Ovary (tissue), 9 donors: ENCODE results near the gene METTL3. TPM values are rescaled to one million over a fixed set of nuclear protein-coding genes. Genes with fewer than 3 reads are reported as not detected.
"Not testable (repeated sequence)": the region's sequence is repeated elsewhere in the genome, so short reads cannot be mapped to it uniquely, and the experiment has no call there.

ENCODE experiments used
- DNase-seq, 5 donors: peaks; one replicate each; pipeline ENCODE4 v3.0.0-alpha.2; 2019 to 2020
- H3K27ac ChIP-seq, 2 donors: fragments of 200-600 bp; one replicate each; pipeline versions ENCODE4 v1.5.1 to v1.8.0; 2019 to 2022
- H3K27me3 ChIP-seq: fragments of 200-600 bp; one replicate; pipeline ENCODE4 v1.8.0; 2022
- H3K36me3 ChIP-seq: fragments of 200-600 bp; sonication (generic); one replicate; pipeline ENCODE4 v1.5.1; 2019
- H3K4me1 ChIP-seq: one replicate; pipeline ENCODE4 v1.8.1; 2013; ENCODE audit warnings: mild to moderate bottlenecking, moderate library complexity; ENCODE audit not compliant: insufficient read depth
- H3K4me3 ChIP-seq: fragments of 200-600 bp; sonication (generic); one replicate; pipeline ENCODE4 v1.5.1; 2017
- H3K9me3 ChIP-seq, 2 donors: fragments of 200-600 bp in 1 of 2; sonication (generic) in 1 of 2; one replicate each; pipeline versions ENCODE4 v1.5.1 to v1.8.1; 2013 to 2019; ENCODE audit warnings: mild to moderate bottlenecking in 1 of 2, moderate library complexity in 1 of 2
- EP300 ChIP-seq: sonication (generic); formaldehyde crosslinking; IDR thresholded peaks from one replicate; pipeline ENCODE4 v1.6.1; 2017; ENCODE audit warnings: antibody characterized with exemption
- POLR2A ChIP-seq: fragments of 450-650 bp; IDR thresholded peaks from one replicate; pipeline ENCODE4 v1.6.1; 2017; ENCODE audit warnings: antibody characterized with exemption, mild to moderate bottlenecking, moderate library complexity
- WGBS, 3 donors: extraction: QIAGEN DNeasy Blood & Tissue Kit in 1 of 3; methylation state at CpG; one replicate each; pipeline versions ENCODE4 v1.1.5 to v1.1.7; 2013 to 2017; 5-methylcytosine and 5-hydroxymethylcytosine counted together
- intact Hi-C, 4 donors: fragments of 100-400 bp; cut with DNase I; formaldehyde crosslinking; loops; one replicate each; pipeline versions ENCODE4 v1.11.0 to v1.15.1; 2022 to 2023
- polyA plus RNA-seq, 2 donors: library from polyadenylated mRNA; stranded (reverse); fragments of 200-250 nt in 1 of 2; fragments of 350-450 nt in 1 of 2; fragmentation: Illumina TruSeq in 1 of 2; extraction: RNeasy Lipid Tissue Mini Kit (QIAGEN cat#74804) in 1 of 2; gene quantifications; one replicate each; pipeline ENCODE4 v1.2.3, GENCODE V29; 2013 to 2014
- total RNA-seq, 7 donors: library from RNA; depleted of rRNA in 2 of 7; stranded (reverse); fragments of >200 nt in 2 of 7; fragmentation: NEBNext Ultra II Directional in 3 of 7; extraction: Animal tissue kit (Norgen Biotek cat#: 25700) in 3 of 7; gene quantifications; one replicate each; pipeline versions ENCODE4 v1.1.0 to v1.2.4, GENCODE V29; 2016 to 2023
- TF ChIP-seq, protein P1 (sequence below), 3 donors: fragments of 450-650 bp in 2 of 3; fragments of 200-600 bp in 1 of 3; IDR thresholded peaks; one replicate each; pipeline versions ENCODE4 v1.5.1 to v1.8.0; 2016 to 2022; ENCODE audit warnings: antibody characterized with exemption in 3 of 3, mild to moderate bottlenecking in 1 of 3
- donor health status: DM: no; HTN: no; CAD: no; lungs with moderate emphysema.
- donor health status: DM: no; HTN: no; CAD: no.
- donor health status: Bipolar disorder and iron deficiency.
- donor health status: DM: yes; HTN: yes; CAD: no.
- donor health status: DM: no; HTN: no; CAD: no.
- donor health status: DM: yes; HTN: yes; CAD: no.

Gene METTL3
- total and polyA plus RNA-seq, 9 donors: 36.3 to 61.5 (median 40.9) TPM

GRCh38 chr14:21556378-21557083, 45.4 kb upstream of the METTL3 start:
- H3K4me3 ChIP-seq: no peak overlapping the region
- no peaks in the 10 kb centered on the region for H3K4me1 ChIP-seq
- TF ChIP-seq EP300 (no peak), POLR2A (no peak)
- TF ChIP-seq, protein P1, sequence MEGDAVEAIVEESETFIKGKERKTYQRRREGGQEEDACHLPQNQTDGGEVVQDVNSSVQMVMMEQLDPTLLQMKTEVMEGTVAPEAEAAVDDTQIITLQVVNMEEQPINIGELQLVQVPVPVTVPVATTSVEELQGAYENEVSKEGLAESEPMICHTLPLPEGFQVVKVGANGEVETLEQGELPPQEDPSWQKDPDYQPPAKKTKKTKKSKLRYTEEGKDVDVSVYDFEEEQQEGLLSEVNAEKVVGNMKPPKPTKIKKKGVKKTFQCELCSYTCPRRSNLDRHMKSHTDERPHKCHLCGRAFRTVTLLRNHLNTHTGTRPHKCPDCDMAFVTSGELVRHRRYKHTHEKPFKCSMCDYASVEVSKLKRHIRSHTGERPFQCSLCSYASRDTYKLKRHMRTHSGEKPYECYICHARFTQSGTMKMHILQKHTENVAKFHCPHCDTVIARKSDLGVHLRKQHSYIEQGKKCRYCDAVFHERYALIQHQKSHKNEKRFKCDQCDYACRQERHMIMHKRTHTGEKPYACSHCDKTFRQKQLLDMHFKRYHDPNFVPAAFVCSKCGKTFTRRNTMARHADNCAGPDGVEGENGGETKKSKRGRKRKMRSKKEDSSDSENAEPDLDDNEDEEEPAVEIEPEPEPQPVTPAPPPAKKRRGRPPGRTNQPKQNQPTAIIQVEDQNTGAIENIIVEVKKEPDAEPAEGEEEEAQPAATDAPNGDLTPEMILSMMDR (IDR thresholded peaks at IDR 0.05): no peak
- H3K27ac ChIP-seq: no peak overlapping the region
- intact Hi-C loops: loop anchor here in 1 of 4 donors (10.0 kb wide), 1 partner anchor 102 kb away; the partner anchor contains the start of gene CHD8
- no peaks in the 10 kb centered on the region for H3K27me3 ChIP-seq
- no peak for DNase-seq
- WGBS, 3 donors: 20 to 27% (median 27%) methylated on average over 5 of the region's 5 CpGs
- no peaks in the 10 kb centered on the region for H3K36me3 ChIP-seq
- no peaks in the 10 kb centered on the region for H3K9me3 ChIP-seq

DNA sequence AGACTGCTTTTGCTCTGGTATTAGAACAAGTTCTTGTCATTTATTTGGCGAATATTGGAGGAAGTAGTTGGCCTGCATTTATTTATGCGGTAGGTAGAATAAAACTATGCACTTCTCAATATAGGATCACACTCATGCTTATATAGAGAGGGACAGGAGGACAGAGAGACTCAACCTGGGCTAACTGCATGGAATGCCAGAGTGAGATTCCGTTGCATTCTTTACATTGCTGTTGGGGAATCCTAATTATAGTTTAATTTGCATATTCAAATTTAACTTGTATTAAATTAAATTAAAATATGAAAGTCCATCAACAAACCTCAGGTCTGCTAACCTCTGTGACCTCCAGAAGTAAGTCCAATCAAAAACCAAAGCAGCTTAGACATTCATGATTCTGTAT, 42.1 kb upstream of the METTL3 start:
- DNase-seq: no peak
- H3K4me1 ChIP-seq: no peaks in the 10 kb centered on the region
- no peaks in the 10 kb centered on the region for H3K36me3 ChIP-seq
- no peaks in the 10 kb centered on the region for H3K9me3 ChIP-seq
- no peaks in the 10 kb centered on the region for H3K27me3 ChIP-seq
- no peak overlapping the region for H3K4me3 ChIP-seq
- intact Hi-C loops: loop anchor here in 1 of 4 donors (10.0 kb wide), 1 partner anchor 98 kb away; the partner anchor contains the start of gene CHD8
- WGBS, 3 donors: 89 to 95% (median 91%) methylated on average over 3 of the region's 3 CpGs
- no peak for TF ChIP-seq EP300
- TF ChIP-seq POLR2A: no peak
- TF ChIP-seq, protein P1 (IDR thresholded peaks at IDR 0.05): no peak
- no peak overlapping the region for H3K27ac ChIP-seq

DNA sequence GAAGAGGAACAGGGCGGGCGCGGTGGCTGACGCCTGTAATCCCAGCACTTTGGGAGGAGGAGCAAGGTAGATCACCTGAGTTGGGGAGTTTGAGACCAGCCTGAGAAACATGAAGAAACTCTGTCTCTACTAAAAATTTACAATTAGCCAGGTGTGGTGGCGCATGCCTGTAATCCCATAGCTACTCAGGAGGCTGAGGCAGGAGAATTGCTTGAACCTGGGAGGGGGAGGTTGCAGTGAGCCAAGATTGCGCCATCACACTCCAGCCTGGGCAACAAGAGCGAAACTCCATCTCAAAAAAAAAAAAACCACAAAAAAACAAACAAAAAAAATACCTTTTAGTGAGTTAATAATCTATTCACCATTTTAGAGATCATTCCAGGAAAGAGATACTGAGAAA, 33.4 kb upstream of the METTL3 start:
- not testable (repeated sequence) for H3K4me1 ChIP-seq

GRCh38 chr14:21543963-21544362, 32.8 kb upstream of the METTL3 start:
- H3K4me1 ChIP-seq: no peaks in the 10 kb centered on the region
- no peaks in the 10 kb centered on the region for H3K9me3 ChIP-seq
- WGBS, 3 donors: 50 to 55% (median 51%) methylated on average over 5 of the region's 5 CpGs
- no peak overlapping the region for H3K4me3 ChIP-seq
- DNase-seq: no peak
- intact Hi-C loops: no loop called here
- H3K36me3 ChIP-seq: no peaks in the 10 kb centered on the region
- TF ChIP-seq POLR2A: no peak
- TF ChIP-seq, protein P1 (IDR thresholded peaks at IDR 0.05): no peak
- no peak for TF ChIP-seq EP300
- no peaks in the 10 kb centered on the region for H3K27me3 ChIP-seq
- no peak overlapping the region for H3K27ac ChIP-seq

More for the DNA sequence above, 33.4 kb upstream of the METTL3 start:
- 91 to 94% (median 93%) methylated on average over 7 of the region's 7 CpGs for WGBS, 3 donors
- DNase-seq, intact Hi-C loops, H3K9me3 ChIP-seq, H3K4me3 ChIP-seq, H3K36me3 ChIP-seq, H3K27me3 ChIP-seq, H3K27ac ChIP-seq: not testable (repeated sequence)

DNA sequence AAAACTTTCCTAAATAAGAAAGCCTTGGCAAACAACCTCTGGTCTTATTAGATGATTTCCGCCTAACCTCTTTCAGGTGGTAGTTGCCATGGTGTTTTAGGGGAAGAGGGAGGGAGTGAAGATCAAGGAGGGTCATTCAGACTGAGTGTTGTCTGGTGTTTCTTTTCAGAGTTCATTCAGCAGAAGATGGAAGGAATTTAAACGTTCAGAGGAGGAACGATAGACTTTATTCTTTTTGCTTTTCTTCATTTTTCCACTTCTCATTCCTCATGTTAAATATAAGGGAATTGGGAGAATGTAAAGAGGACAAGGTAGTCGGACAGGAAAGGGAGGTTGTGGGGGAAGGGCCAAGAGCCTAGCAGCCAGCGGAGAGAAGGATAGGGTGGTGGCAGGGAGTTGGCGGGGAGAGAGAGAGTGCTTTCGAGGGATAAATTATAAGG, 32.4 kb upstream of the METTL3 start:
- no peaks in the 10 kb centered on the region for H3K4me1 ChIP-seq
- intact Hi-C loops: no loop called here
- no peak for DNase-seq
- H3K27ac ChIP-seq: no peak overlapping the region
- 33 to 46% (median 43%) methylated on average over 7 of the region's 7 CpGs for WGBS, 3 donors
- no peak overlapping the region for H3K4me3 ChIP-seq
- no peaks in the 10 kb centered on the region for H3K27me3 ChIP-seq
- TF ChIP-seq, protein P1 (IDR thresholded peaks at IDR 0.05): no peak
- no peak for TF ChIP-seq POLR2A
- TF ChIP-seq EP300: no peak
- no peaks in the 10 kb centered on the region for H3K36me3 ChIP-seq
- H3K9me3 ChIP-seq: no peaks in the 10 kb centered on the region
